GM19351 (cell line): ENCODE results near the gene GLUL.
"Not testable (repeated sequence)": the region's sequence is repeated elsewhere in the genome, so short reads cannot be mapped to it uniquely, and the experiment has no call there.

Source experiments
- ATAC-seq: cut with Tn5 transposase; IDR thresholded peaks from one replicate; pipeline ENCODE4 v1.9.1; 2021; ENCODE audit warnings: mild to moderate bottlenecking, moderate library complexity; ENCODE audit not compliant: unreplicated experiment

The GLUL gene

DNA sequence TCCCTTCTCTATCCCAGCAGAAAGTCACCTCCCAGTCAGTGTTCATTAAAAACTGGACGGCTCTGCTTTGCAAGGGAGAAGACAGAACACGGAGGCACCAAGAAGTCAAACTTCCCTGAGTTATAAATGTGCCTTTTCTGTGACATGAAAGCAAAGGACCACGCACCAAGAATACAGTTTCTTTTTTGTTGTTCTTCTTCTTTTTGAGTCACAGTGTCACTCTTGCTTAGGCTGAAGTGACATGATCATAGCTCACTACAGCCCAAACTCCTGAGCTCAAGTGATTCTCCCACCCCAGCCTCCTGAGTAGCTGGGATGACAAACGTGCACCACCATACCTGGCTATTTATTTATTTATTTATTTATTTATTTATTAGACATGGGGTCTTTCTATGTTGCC lies 22.7 kb downstream of the GLUL start:
- no peak for ATAC-seq

DNA sequence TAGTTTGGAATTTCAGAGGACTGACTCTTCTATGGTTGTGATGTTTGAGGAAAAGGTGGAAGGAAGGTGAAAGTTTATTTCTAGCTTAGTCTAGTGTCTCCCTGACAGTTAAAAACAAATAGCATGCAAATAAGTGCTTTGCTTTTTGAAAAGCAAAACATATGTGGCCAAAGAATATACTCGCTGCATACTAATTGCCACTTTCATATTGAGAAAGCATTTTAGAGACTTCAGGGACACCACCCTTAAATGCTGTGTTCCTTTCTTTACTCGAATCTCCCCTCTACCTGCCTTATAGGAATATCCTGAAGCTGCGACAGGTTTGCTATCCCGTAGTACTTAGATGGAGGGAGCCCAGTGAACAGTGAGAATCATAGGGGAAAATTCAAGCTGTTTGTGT lies 23.2 kb downstream of the GLUL start:
- no peak for ATAC-seq

GRCh38 chr1:182367926-182368325 lies 23.7 kb downstream of the GLUL start:
- ATAC-seq = no peak

DNA sequence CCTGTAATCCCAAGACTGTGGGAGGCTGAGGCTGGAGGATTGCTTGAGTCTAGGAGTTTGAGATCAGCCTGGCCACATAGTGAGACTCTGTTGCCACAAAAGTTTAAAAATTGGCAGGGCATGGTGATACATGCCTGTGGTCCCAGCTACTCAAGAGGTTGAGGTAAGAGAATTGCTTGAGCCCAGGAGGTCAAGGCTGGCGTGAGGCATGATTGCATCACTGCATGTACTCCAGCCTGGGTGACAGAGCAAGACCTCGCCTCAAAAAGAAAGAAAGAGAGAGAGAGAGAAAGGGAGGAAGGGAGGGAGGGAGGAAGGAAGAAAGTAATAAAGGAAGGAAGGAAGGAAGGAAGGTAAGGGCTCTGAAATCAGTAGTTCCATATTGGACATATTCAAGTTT lies 25.0 kb downstream of the GLUL start:
- no peak for ATAC-seq

DNA sequence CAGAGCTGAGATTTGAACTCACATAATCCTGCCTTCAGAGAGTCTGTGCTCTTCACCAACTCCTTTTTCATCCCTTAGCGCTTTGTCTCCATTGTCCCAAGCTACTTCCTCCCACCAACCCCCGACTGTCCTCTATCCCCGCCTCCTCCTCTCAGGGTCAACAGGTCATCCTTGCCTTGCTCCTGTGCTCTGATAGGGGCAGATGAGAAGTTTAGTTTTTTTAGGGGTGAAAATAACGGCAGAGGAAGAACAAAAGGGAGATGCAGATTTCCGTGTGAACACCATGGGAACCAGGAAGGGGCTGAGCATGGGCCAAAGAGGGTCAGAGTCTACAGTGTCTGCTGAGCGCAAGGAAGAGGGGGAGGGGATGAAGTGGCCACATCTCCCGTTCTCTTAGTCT lies 31.9 kb downstream of the GLUL start:
- no peak for ATAC-seq

GRCh38 chr1:182357913-182358312 lies 33.7 kb downstream of the GLUL start:
- ATAC-seq = no peak

DNA sequence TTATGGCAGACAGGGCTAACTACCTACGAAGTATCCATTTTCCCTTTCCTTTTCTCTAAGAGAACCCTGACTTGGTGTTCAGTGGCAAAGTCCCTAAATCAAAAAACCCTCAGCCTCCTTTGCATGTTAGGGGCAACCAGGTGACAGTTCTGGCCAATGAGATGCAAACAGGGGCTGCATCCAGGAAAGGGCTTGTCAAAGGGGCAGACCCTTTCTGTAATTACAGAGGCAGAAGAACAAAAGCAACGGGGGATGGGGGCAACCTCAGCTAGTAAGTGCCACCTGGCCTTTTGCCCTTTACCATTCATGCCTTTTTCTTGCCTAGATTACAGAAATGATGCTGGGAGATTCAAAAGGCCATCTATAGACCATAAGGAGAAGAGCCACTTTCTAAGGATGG lies 34.4 kb downstream of the GLUL start:
- ATAC-seq = no peak

DNA sequence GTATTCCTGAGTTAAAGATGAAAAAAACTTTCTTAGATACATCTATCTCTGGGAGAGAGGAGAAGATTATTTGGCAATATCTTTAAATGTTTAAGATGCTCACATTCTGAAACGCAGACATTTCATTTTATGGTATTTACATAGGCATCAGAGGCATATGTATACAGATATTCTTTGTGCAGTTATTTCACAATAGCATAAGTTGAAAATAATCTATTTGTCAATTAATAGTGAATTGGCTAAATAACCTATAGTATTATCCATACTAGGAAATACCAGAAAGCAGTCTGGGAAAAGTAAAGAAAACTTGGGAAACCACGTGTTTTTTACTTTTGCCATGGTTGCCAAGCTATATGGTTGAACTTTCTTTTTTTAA lies 35.9 kb downstream of the GLUL start:
- no peak for ATAC-seq

- ATAC-seq = no peak
Observed at GRCh38 chr1:182351790-182352364, 39.7 kb downstream of the GLUL start.

DNA sequence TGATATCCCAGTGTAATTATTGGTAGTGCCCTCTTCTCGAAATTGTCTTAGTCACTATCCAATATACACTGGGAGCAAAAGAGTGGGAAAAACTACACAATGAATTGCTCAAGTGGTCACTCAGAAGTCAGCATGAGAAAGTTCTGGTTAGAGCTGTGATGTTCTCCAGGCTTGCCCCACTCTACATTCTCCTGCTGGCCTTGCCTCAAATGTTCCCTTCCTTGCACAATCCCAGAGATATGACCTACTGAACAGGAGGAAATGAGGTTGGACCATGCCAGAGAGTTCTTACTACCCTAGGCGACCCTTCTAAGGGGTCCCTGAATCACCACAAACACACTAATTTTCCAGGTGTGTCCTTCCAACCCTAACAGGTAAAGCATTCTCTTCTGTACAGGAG lies 40.8 kb downstream of the GLUL start:
- ATAC-seq = no peak

DNA sequence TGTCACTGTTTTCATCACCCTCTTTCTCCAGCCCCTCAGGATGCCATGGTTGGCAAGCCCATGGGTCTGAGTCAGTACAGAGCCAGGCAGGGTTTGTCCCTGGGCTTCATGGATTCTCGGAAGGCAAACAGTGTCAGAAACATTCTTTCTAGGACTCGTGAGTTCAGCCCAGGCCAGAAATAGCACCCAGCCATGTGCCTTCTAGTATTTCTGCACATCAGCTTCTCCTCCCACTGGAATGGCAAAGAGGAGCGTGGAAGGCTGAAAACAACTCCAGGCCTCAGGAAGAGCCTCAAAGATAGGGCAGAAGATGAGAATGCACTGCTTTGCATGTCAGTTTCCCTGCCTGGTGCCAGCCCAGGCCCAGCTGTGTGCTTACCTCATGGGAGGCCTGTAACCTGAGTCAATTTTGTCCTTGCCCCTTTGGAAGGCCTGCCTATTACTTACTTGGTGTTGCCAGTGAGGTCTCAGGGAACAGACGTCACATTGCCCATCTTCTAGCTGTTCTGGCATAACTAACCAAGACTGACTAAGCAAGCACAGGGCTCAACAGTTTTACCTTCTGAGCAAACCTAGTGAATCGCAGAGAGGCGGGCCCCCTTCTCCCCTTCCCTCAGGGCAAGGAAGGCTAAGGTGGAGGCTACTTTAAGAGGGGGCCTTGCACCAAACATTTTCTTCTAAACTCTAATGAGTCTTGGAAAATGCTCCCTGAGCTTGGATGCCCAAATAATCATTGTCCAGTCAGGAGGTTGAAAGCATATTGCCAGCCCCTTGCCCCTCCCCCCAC lies 42.4 kb downstream of the GLUL start:
- ATAC-seq = no peak

- no peak for ATAC-seq
Observed at GRCh38 chr1:182347019-182347418, 44.6 kb downstream of the GLUL start.

DNA sequence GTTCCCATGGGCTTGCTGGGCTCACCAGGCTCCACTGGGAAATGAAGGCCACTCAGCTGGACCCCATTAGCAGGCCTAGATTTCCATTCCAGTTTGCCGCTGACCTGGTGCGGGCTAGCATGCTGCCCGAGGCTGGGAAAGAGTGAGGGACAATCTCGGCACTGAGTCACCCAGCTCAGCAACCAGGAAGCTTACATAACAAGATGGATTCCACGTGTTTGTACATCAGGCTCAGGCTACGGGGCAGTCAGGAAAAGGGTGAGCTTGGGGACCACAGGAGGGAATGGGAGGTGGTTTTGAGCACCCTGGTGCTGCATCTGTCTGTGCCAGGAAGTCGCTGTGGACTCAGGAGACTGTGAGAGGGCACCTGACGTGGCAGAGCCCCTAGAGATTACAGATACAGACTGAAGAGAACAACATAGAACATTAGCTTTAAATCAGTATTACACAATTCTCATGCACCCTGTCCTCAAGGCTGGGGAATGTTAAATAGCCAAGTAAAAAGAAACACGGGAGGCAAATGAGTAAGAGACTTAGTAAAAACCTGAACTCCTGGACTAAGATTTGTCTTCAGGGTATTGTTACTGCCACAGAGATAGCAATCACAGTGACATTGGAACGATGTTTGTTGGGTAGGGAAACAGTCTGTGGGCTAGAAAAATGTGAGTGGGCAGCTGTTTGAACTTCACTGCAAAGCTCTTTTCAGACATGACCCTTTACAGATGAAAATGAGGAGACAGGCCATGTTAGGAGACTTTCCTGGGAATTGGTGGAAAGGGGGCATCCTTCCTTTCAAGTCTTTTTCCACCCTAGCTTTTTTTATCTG lies 51.1 kb downstream of the GLUL start:
- no peak for ATAC-seq

DNA sequence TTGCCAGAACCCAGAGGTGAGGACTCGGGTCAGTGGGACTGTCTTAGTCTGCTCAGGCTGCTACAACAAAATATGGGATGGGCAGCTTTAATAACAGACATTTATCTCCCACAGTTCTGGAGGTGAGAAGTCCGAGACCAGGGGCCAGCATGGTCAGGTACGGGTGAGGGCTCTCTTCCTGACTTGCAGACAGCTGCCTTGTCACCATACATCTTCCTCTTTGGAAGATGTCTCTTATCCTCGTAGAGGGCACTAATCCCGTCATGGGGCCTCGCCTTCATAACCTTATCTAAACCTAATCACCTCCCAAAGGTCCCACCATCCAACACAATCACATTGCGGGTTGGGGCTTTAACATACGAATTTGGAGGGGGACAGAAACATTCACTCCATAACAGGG lies 51.9 kb downstream of the GLUL start:
- ATAC-seq = no peak

DNA sequence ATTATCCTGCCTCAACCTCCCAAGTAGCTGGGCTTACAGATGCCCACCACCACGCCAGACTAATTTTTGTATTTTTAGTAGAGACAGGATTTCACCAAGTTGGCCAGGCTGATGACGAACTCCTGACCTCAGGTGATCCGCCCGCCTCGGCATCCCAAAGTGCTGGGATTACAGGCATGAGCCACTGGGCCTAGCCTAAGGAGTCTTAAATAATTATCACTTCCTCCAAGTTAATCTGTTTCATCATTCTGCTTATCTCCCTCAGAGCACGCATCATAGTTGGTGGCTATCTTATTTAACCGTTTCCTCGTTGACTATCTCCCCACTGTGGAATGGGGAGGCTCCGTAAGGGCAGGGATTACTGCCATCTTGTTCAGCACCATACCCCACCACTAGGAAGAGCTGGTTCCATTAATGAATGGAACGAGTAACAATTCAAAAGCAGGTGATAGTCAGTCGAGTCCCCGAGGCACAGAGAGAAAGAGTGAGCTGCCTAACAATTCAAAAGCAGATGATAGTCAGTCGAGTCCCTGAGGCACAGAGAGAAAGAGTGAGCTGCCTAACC lies 52.7 kb downstream of the GLUL start:
- ATAC-seq = no peak

DNA sequence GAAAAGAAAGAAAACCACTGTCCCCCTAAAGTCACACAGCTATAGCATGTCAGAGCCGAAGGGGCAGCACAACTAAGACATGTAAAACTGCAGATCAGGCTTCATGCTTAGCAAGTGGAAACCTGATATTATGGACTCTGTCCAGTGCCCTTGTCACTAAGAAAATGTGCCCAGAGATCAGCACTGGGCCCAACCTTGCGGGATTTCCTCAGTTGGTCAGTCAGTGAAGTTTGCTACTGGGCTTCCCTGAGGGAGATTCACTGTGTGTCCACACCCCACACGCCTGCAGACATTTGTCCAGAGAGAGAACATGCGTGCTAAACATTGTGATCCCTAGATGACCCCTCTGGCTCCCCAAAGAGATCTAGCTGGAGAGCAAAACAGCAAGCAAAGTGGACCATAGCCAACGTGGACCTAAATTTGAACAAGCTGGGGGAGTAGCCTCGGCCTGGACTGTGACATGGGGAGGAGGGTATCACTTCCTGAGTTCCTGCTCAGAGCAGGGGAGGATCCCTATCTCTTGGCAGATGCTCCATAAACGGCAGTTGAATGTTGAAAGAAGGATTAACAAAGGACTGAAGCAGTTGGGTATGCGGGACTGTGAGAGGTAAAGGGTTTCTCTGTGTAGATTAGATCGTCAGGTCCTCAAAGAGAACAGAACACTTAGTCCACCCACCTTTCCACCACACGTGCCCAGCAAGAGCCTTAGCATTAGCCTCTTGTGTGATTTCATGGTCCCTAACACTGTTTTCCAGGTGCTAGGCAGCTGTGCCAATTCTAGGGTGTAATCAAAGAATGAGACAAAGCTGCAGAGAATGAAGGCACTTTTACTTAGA lies 53.6 kb downstream of the GLUL start:
- no peak for ATAC-seq

DNA sequence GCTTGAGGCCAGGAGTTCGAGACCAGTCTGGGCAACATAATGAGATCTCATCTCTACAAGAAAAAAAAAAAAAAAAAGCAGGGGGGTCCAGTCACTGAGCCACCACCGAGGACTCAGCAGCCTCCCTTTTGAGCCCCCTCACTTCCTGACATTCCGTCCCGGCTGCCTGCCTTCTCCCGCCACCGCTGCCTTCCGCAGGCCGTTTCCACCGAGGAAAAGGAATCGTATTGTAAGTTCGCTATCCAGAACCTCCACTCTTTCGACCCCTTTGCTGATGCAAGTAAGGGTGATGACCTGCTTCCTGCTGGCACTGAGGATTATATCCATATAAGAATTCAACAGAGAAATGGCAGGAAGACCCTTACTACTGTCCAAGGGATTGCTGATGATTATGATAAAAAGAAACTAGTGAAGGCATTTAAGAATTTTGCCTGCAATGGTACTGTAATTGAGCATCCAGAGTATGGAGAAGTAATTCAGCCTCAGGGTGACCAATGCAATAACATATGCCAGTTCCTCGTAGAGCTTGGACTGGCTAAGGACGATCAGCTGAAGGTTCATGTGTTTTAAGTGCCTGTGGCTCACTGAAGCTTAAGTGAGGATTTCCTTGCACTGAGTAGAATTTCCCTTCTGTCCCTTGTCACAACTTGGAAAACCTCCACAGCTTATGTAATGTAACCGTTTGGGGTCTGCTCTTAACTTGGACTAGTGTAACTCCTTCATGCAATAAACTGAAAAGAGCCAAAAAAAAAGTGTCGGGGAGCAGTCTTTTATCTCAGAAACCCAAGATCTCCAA lies 55.6 kb downstream of the GLUL start:
- no peak for ATAC-seq

DNA sequence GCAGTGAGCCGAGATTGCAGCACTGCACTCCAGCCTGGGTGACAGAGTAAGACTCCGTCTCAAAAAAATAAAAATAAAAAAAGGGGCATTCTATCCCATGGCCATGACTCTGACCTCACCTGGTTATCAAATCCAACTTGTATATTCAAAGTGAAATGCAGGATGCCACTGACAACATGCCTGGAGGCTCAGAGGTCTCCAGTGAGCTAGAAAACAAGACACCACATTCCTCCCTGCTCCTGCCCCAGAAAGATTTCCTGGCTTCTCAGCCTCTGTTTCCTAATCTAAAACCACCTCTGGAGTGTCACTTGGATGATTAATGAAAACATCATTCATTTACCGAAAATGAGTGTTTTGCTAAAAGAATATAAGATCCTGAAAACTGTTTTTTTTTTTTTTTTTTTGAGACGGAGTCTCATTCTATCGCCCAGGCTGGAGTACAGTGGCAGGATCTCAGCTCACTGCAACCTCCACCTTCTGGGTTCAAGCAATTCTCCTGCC lies 58.5 kb downstream of the GLUL start:
- ATAC-seq = not testable (repeated sequence)

DNA sequence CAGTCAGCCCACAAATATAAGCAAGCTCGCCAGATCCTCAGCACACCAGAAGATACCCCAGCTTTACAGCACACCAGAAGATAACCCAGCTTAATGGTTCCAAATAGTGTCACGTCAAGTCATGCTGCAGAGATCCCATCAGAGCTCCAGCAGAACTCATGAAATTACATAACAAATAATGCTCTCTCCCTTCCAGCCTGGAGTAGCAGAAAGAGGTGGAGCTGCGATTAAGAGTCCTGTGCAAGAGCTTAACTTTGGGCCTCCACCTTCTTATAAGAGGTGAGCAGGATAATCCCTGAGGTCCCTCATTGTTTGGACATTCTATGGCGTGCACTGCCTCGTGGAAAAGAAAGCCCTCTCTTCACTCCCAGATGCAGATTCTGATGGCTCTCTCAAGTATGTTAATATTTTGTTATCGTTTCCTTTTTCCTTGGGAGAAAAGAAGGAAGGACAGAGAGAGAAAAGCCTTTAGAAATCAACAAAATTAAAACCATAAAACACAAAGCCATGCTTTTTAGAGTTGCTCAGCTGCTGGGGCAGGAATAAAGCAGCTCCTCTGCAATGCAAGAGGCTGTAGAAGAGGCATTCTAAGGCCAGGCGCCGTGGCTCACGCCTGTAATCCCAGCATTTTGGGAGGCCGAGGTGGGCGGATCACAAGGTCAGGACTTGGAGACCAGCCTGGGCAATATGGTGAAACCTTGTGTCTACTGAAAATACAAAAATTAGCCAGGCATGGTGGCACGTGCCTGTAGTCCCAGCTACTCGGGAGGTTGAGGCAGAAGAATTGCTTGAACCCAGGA lies 59.1 kb downstream of the GLUL start:
- no peak for ATAC-seq
